ENCODE data around the gene KCNAB1.

The KCNAB1 gene

GRCh38 chr3:156469456-156469855 is 349.1 kb downstream of the KCNAB1 start:
- H3K4me3 ChIP-seq (ENCODE audit: low read depth, low read length, poor library complexity, severe bottlenecking): no peak overlapping the region
- no peaks in the 10 kb centered on the region for H3K4me1 ChIP-seq (ENCODE audit: insufficient read depth, low read length, severe bottlenecking)
- no peaks in the 10 kb centered on the region for H3F3A ChIP-seq (ENCODE audit: insufficient read depth, low read length)
- no peaks in the 10 kb centered on the region for H3K9me3 ChIP-seq (ENCODE audit: low read length)
- H3K79me2 ChIP-seq (ENCODE audit: insufficient read depth, low read length): no peaks in the 10 kb centered on the region
- H3K36me3 ChIP-seq (ENCODE audit: insufficient read depth, low read length): no peaks in the 10 kb centered on the region
- H3K4me2 ChIP-seq (ENCODE audit: low read length): no peak overlapping the region
- no peak for TF ChIP-seq EZH2 (IDR thresholded peaks at IDR 0.05; ENCODE audit: borderline replicate concordance, low read length)
- TF ChIP-seq CTCF (IDR thresholded peaks at IDR 0.05; ENCODE audit: low read length): no peak
- no peak overlapping the region for H2AFZ ChIP-seq (ENCODE audit: low read length)
- no peaks in the 10 kb centered on the region for H4K20me1 ChIP-seq (ENCODE audit: insufficient read depth, low read length)
- no peaks in the 10 kb centered on the region for H3K27me3 ChIP-seq (ENCODE audit: insufficient read depth, low read length)
- H3K9me2 ChIP-seq (ENCODE audit: low read depth, low read length): no peaks in the 10 kb centered on the region
- H3K27ac ChIP-seq (ENCODE audit: low read depth, low read length, poor library complexity, severe bottlenecking): no peak overlapping the region
- no peak overlapping the region for H3K9ac ChIP-seq (ENCODE audit: low read length)

- Histone ChIP-seq H3F3A (ENCODE audit: insufficient read depth, low read length) (no peaks in the 10 kb centered on the region), H4K20me1 (ENCODE audit: insufficient read depth, low read length) (no peaks in the 10 kb centered on the region), H3K27ac (ENCODE audit: low read depth, low read length, poor library complexity, severe bottlenecking) (no peak overlapping the region), H2AFZ (ENCODE audit: low read length) (no peak overlapping the region), H3K36me3 (ENCODE audit: insufficient read depth, low read length) (no peaks in the 10 kb centered on the region), H3K27me3 (ENCODE audit: insufficient read depth, low read length) (no peaks in the 10 kb centered on the region), H3K79me2 (ENCODE audit: insufficient read depth, low read length) (no peaks in the 10 kb centered on the region), H3K9ac (ENCODE audit: low read length) (no peak overlapping the region), H3K4me1 (ENCODE audit: insufficient read depth, low read length, severe bottlenecking) (no peaks in the 10 kb centered on the region), H3K9me3 (ENCODE audit: low read length) (no peaks in the 10 kb centered on the region), H3K4me3 (ENCODE audit: low read depth, low read length, poor library complexity, severe bottlenecking) (no peak overlapping the region), H3K9me2 (ENCODE audit: low read depth, low read length) (no peaks in the 10 kb centered on the region), H3K4me2 (ENCODE audit: low read length) (no peak overlapping the region)
- TF ChIP-seq EZH2 (IDR thresholded peaks at IDR 0.05; ENCODE audit: borderline replicate concordance, low read length): no peak
These were observed 351.1 kb downstream of the KCNAB1 start for GRCh38 chr3:156471431-156471830.

- H3K9me3 ChIP-seq (ENCODE audit: low read length): no peaks in the 10 kb centered on the region
- TF ChIP-seq EZH2 (IDR thresholded peaks at IDR 0.05; ENCODE audit: borderline replicate concordance, low read length) (no peak), CTCF (IDR thresholded peaks at IDR 0.05; ENCODE audit: low read length) (peak; percentile 61)
- H3K4me1 ChIP-seq (ENCODE audit: insufficient read depth, low read length, severe bottlenecking): no peaks in the 10 kb centered on the region
- no peaks in the 10 kb centered on the region for H3K27me3 ChIP-seq (ENCODE audit: insufficient read depth, low read length)
- H3K9ac ChIP-seq (ENCODE audit: low read length): no peak overlapping the region
- no peak overlapping the region for H3K4me3 ChIP-seq (ENCODE audit: low read depth, low read length, poor library complexity, severe bottlenecking)
- H2AFZ ChIP-seq (ENCODE audit: low read length): no peak overlapping the region
- no peaks in the 10 kb centered on the region for H3K36me3 ChIP-seq (ENCODE audit: insufficient read depth, low read length)
- H3K27ac ChIP-seq (ENCODE audit: low read depth, low read length, poor library complexity, severe bottlenecking): no peak overlapping the region
- no peak overlapping the region for H3K4me2 ChIP-seq (ENCODE audit: low read length)
- no peaks in the 10 kb centered on the region for H4K20me1 ChIP-seq (ENCODE audit: insufficient read depth, low read length)
- H3K79me2 ChIP-seq (ENCODE audit: insufficient read depth, low read length): no peaks in the 10 kb centered on the region
- no peaks in the 10 kb centered on the region for H3K9me2 ChIP-seq (ENCODE audit: low read depth, low read length)
- no peaks in the 10 kb centered on the region for H3F3A ChIP-seq (ENCODE audit: insufficient read depth, low read length)
These were observed 351.8 kb downstream of the KCNAB1 start for GRCh38 chr3:156472150-156472549.

- no peaks in the 10 kb centered on the region for H3F3A ChIP-seq (ENCODE audit: insufficient read depth, low read length)
- H2AFZ ChIP-seq (ENCODE audit: low read length): no peak overlapping the region
- H3K27ac ChIP-seq (ENCODE audit: low read depth, low read length, poor library complexity, severe bottlenecking): no peak overlapping the region
- H3K79me2 ChIP-seq (ENCODE audit: insufficient read depth, low read length): no peaks in the 10 kb centered on the region
- no peaks in the 10 kb centered on the region for H3K27me3 ChIP-seq (ENCODE audit: insufficient read depth, low read length)
- H3K4me3 ChIP-seq (ENCODE audit: low read depth, low read length, poor library complexity, severe bottlenecking): no peak overlapping the region
- H3K4me1 ChIP-seq (ENCODE audit: insufficient read depth, low read length, severe bottlenecking): no peaks in the 10 kb centered on the region
- H3K9me2 ChIP-seq (ENCODE audit: low read depth, low read length): no peaks in the 10 kb centered on the region
- H3K9ac ChIP-seq (ENCODE audit: low read length): no peak overlapping the region
- TF ChIP-seq CTCF (IDR thresholded peaks at IDR 0.05; ENCODE audit: low read length) (no peak), EZH2 (IDR thresholded peaks at IDR 0.05; ENCODE audit: borderline replicate concordance, low read length) (no peak)
- H3K4me2 ChIP-seq (ENCODE audit: low read length): no peak overlapping the region
- H3K36me3 ChIP-seq (ENCODE audit: insufficient read depth, low read length): no peaks in the 10 kb centered on the region
- H4K20me1 ChIP-seq (ENCODE audit: insufficient read depth, low read length): no peaks in the 10 kb centered on the region
- no peaks in the 10 kb centered on the region for H3K9me3 ChIP-seq (ENCODE audit: low read length)
These were observed 352.3 kb downstream of the KCNAB1 start for GRCh38 chr3:156472684-156473083.
